GM18870 (cell line): ENCODE measurements around the gene MEMO1.
"Not testable (repeated sequence)": the region's sequence is repeated elsewhere in the genome, so short reads cannot be mapped to it uniquely, and the experiment has no call there.

ENCODE experiments used
- ATAC-seq: cut with Tn5 transposase; IDR thresholded peaks from one replicate; pipeline ENCODE4 v1.9.1; 2021; ENCODE audit warnings: moderate library complexity; ENCODE audit not compliant: unreplicated experiment

The MEMO1 gene

GRCh38 chr2:31958140-31958717 is 52.6 kb downstream of the MEMO1 start:
- ATAC-seq: no peak

GRCh38 chr2:31957354-31958139 is 53.3 kb downstream of the MEMO1 start:
- no peak for ATAC-seq

- ATAC-seq: not testable (repeated sequence)
These were observed 53.9 kb downstream of the MEMO1 start for GRCh38 chr2:31956934-31957333.

GRCh38 chr2:31956312-31956711 is 54.5 kb downstream of the MEMO1 start:
- ATAC-seq: no peak

- ATAC-seq: not testable (repeated sequence)
These were observed 57.7 kb downstream of the MEMO1 start for GRCh38 chr2:31953095-31953494.

GRCh38 chr2:31950946-31951562 is 59.8 kb downstream of the MEMO1 start:
- no peak for ATAC-seq

- ATAC-seq: no peak
These were observed 62.9 kb downstream of the MEMO1 start for GRCh38 chr2:31947871-31948270.

DNA sequence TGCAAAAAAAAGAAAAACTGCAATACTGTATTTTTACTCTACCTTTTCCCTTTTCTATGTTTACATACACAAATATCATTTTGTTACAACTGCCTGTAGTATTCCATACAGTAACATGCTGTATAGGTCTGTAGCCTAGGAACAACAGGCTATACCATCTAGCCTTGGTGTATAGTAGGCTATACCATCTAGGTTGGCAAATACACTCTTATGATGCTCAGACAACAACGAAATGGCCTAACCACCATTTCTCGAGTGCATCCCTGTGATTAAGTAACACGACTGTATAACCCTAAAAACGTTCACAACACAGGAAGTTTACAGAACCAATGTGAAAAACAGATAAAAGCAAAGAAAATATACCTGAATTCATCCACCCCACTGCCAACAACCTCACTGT is 64.0 kb downstream of the MEMO1 start:
- no peak for ATAC-seq

DNA sequence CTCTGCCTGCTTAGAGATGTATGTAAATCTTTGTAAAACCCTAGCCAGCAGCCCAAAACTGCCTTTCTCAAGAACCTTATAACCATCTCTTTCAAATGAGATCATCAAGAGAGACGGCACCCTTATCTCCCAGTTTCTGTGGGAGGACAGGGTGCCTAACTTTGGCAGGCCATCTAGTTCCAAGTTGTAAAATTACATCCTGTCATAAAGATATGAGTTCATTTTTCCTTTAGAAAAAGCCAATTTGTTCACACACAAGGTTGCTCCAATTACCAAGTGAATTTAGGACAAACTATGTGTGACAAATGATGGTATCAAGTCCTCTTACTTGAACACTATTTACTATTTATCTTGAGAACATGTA is 65.3 kb downstream of the MEMO1 start:
- no peak for ATAC-seq

DNA sequence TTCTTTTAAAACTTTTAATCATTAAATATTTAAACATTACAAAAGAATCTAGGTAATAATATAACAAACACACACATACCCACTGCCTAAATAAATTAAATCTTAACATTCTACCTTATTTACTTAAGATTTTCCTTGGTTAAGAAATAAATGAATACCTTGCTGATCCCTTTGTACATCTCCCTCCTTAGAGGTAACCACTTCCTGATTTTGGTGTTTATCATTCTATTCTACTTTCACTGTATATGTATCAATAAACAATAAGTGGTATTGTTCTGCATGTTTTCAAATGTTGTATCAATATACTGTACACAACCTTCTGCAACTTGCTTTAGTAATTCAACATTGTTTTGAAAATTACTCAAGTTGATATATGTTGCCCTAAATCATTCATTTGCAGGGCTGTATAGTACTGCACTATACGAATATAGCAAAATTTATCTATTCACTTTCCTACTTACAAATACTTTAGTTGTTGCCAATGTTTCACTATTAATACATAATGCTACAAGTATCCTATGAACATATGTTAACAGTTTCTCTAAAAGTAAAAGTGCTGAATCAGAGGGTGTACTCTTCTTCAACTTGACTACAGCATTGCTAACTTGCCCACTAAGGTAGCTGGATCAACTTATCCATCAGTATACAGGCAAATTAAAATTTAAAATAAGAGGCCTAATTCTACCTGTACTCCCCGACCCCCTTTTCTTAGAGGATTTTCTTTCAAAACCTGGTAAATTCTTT is 65.8 kb downstream of the MEMO1 start:
- ATAC-seq: no peak

- ATAC-seq: no peak
These were observed 67.1 kb downstream of the MEMO1 start for GRCh38 chr2:31943636-31944225.

- no peak for ATAC-seq
These were observed 69.9 kb downstream of the MEMO1 start for GRCh38 chr2:31940920-31941319.

DNA sequence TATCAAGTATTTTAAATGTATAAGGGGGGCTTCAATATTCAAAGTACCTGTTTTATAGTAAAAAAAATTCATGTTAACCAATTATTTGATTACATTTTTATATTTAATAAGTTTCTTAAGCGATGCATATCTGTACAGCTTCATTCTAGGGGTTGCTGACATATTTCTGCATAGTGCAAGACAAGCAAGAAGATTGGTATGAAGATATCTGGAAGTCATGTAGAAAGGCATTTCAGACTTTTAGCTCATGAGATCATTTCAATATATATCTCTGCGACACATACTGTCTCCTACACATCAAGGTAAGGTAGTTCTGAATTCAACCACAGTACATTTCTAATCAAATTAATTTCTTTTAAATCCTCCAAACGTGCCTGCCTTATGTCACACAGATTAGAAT is 73.1 kb downstream of the MEMO1 start:
- no peak for ATAC-seq

- ATAC-seq: no peak
These were observed 75.4 kb downstream of the MEMO1 start for GRCh38 chr2:31935370-31935769.

GRCh38 chr2:31933066-31933465 is 77.7 kb downstream of the MEMO1 start:
- no peak for ATAC-seq

GRCh38 chr2:31932589-31932988 is 78.2 kb downstream of the MEMO1 start:
- ATAC-seq: no peak

- no peak for ATAC-seq
These were observed 78.9 kb downstream of the MEMO1 start for GRCh38 chr2:31931916-31932315.

- no peak for ATAC-seq
These were observed 85.3 kb downstream of the MEMO1 start for GRCh38 chr2:31925517-31925916.

DNA sequence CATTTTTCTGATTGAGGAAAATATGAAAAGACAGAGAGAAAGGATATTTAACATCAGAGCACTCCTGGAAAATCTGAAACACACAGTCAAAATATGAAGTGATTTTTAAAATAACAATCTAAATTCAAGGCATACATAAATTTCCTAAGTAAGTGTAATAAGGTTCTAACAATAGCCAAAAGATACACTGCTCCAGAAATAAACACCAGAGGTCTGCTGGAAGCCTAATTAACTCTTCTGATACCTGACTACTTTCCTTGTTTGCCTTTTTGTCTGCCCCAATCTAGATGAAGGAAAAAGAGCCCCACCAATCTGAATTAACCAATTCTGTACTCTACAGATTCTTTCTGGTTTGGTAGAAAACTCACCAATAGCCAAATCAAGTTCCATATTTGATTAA is 87.1 kb downstream of the MEMO1 start:
- ATAC-seq: no peak

DNA sequence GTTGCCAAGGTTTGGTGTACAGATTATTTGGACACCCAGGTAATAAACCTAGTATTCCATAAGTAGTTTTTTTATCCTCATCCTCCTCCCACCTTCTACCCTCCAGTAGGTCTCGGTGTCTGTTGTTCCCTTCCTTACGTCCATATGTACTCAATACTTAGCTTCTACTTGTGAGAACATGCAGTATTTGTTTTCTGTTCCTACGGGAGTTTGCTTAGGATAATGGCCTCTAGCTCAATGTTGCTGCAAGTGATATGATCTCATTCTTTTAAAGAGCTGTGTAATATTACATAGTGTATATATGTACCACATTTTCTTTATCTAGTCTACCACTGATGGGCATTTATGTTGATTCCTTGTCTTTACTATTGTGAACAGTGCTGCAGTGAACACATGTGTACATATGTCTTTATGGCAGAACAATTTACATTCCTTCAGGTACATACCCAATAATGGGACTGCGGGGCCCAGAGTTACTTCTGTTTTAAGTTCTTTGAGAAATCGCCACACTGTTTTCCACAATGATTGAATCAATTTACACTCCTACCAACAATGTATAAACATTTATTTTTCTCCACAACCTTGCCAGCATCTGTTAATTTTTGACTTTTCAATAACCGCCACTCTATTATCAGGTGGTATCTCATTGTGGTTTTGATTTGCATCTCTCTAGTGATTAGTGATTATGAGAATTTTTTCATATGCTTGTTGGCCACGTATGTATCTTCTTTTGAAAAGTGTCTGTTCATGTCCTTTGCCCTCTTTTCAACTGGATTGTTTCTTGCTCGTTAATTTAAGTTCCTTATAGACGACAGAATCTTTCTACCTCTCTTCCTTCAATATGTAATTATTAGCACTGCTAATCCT is 88.0 kb downstream of the MEMO1 start:
- peak; percentile 60 for ATAC-seq
